GM12872 (cell line): Measurements from ENCODE around the gene SMIM33.
A peak's percentile ranks its signal among the peaks of the same experiment; 100 is the strongest.

Experiments used
- CTCF ChIP-seq: IDR thresholded peaks from 3 replicates; pipeline ENCODE4 v1.5.1; 2011; ENCODE audit warnings: low read depth, mild to moderate bottlenecking, low read length, moderate library complexity; ENCODE audit not compliant: insufficient read depth

The SMIM33 gene

GRCh38 chr5:139451878-139452660, 18.7 kb upstream of the SMIM33 start:
- TF ChIP-seq CTCF = no peak

- no peak for TF ChIP-seq CTCF
Measured at GRCh38 chr5:139453683-139454567, 16.9 kb upstream of the SMIM33 start.

GRCh38 chr5:139454568-139455290, 16.1 kb upstream of the SMIM33 start:
- TF ChIP-seq CTCF = no peak

GRCh38 chr5:139456776-139457175, 14.0 kb upstream of the SMIM33 start:
- no peak for TF ChIP-seq CTCF

GRCh38 chr5:139457241-139457640, 13.6 kb upstream of the SMIM33 start:
- TF ChIP-seq CTCF = no peak

GRCh38 chr5:139457653-139458306, 13.0 kb upstream of the SMIM33 start:
- 0 out of 3 replicates have a peak, but pooled peaks have one; percentile 12 for TF ChIP-seq CTCF
